MM.1S (cell line): ENCODE data around the gene PRMT9.

ENCODE experiments used
- EZH2phosphoT487 ChIP-seq: fragments of 300-600 bp; sonication (generic); IDR thresholded peaks from 2 replicates; pipeline ENCODE4 v1.6.1; 2018; ENCODE audit warnings: antibody characterized with exemption, low read length
- TF ChIP-seq, protein P1 (sequence below): fragments of 300-600 bp; sonication (generic); IDR thresholded peaks from 2 replicates; pipeline ENCODE4 v1.5.1; 2016; ENCODE audit warnings: antibody characterized with exemption, low read length, mixed read lengths

DNA sequence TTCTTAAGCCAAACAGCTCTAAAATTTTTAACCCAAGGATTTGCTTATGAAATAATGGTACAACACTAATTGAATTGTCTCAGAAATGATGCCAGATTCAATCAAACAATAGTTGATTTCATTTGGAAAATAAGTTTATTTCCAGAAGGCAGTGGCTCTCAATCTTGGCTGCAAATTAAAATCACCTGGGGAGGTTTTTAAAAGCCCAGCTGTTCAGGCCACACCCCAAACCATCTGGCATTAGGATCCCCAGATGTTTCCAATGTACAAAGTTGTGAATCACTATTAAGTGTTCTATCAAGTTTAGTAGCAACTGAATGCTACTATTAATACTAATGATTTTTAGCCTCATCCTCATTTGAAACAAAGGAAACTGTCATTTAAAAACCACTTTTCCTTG is 44.6 kb downstream of the PRMT9 start:
- TF ChIP-seq, protein P1, sequence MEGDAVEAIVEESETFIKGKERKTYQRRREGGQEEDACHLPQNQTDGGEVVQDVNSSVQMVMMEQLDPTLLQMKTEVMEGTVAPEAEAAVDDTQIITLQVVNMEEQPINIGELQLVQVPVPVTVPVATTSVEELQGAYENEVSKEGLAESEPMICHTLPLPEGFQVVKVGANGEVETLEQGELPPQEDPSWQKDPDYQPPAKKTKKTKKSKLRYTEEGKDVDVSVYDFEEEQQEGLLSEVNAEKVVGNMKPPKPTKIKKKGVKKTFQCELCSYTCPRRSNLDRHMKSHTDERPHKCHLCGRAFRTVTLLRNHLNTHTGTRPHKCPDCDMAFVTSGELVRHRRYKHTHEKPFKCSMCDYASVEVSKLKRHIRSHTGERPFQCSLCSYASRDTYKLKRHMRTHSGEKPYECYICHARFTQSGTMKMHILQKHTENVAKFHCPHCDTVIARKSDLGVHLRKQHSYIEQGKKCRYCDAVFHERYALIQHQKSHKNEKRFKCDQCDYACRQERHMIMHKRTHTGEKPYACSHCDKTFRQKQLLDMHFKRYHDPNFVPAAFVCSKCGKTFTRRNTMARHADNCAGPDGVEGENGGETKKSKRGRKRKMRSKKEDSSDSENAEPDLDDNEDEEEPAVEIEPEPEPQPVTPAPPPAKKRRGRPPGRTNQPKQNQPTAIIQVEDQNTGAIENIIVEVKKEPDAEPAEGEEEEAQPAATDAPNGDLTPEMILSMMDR: no peak
- TF ChIP-seq EZH2phosphoT487: no peak
